SKM-1 treated with dmso at 0.1 percent for 144 hours (cell line): ENCODE data around the gene NIPAL1.

Source experiments
- DNase-seq: peaks from one replicate; lab custom pipeline; 2025; ENCODE audit not compliant: unreplicated experiment; lab: John Stamatoyannopoulos, UW

NIPAL1 gene

DNA sequence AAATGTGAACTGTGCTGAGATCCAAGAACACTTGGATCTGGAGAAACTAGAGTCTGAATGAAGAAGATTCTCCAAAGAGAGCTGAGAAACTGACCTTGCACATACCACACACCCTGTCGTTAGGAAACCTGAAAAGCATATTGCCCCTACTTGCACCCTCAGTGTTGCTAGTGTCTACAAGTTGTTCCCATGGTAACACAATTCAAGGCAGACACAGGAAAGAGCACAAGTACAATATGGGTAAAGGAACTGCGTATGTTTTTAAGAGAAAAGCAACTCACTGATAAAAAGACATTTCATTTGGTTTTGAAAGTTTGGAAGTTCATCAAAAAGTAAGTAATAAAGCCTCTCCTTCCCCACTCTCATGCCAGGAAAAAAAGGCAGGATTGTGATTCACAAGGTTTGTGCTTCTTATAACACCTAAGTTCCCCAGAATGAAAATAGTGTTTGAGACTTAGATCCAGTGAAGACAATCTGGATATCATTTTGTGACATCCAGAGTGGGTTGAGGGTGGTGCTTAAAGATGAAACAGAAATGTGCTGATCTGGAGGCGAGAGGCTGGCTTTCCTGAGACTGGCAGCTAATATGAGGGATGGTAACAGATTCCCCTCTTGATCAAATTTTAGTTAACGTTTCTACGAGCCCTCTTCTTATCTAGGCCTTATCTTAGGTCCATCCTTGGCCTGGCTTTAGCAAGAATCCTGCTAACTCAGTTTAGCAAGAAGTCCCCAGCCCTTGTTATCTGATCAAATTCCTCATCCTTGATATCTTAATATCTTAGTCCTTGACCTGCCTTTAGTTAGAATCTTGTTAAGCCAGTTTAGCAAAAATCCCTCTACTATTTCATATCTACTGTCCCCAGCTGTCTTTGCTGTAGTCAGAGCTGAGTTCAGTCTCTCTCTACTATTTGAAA, 42.3 kb downstream of the NIPAL1 start:
- no peak for DNase-seq

DNA sequence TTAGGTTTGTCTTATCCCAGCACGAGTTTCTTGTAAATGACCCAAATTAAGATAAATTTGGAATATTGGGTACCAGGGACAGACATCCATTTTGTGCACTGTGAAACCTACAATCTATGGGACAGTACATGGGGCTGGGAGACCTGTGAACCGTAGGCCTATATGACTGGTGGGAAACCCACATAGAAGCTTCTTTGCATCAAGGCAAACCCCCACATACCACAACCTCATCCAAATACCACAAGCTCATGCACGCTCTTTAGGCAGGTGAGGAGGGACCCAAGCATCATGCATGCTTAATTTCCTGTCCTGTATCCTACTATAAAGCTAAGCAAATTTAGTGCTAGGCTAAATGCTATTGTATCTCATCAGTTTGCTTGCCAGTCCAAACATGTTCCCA, 47.8 kb downstream of the NIPAL1 start:
- DNase-seq: no peak

DNA sequence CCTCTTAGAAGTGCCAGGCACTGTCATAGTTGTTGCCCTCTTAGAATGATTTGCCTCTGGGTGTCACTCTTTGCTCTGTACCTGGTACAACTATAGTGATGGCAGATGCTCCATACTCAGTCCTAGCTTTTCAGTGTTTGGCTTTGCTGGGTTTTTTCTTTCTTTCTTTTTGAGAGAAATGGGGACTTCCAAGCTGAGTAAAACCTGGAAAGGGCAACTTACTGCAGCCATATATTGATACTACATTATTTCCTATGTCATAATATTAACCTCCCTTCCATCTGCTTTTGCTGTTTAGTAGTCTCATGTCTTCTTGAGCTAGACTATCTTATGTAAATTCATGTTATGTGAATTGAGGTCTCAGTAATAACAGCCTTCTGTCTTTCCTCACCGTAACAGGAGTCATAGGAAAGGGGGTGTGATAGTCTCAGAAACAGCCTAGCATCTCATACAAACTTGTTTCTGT, 49.0 kb downstream of the NIPAL1 start:
- DNase-seq: no peak

DNA sequence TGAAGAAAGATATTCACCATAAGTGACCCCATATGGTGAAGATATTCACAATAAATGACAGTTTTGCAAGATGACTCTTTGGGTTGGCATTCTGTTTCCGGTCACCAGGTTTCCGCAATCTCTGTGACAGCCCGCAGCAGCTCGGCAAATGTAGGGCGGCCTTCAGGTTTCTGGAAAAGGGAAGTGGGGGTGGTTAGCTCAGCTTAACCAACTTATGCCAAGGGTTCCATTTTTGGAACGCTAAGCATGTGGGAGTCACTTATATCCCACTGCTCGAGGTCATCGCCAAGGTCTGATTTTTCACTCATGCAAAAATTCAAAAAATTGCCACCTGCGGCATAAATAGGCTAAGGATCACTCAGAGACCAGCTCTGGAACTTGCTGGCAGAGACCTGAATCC, 51.0 kb downstream of the NIPAL1 start:
- DNase-seq: no peak

DNA sequence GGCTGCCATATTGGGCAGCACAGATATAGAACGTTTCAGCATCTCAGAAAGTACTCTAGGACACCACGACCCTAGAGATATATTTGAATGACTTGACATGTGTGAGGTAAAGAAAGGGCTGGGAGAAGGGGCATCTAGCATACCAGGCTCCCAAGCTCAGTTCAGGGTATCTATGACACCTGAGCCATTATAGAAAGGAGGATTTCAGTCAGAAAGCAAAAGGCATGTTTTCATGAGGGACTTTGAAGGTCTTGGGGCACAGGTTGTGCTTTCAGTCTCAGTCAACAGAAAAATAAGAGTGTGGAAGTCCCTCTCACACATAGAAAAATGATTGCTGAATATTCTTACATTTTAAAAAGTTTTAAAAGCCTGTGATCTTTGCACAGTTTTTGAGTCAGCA, 51.6 kb downstream of the NIPAL1 start:
- no peak for DNase-seq

DNA sequence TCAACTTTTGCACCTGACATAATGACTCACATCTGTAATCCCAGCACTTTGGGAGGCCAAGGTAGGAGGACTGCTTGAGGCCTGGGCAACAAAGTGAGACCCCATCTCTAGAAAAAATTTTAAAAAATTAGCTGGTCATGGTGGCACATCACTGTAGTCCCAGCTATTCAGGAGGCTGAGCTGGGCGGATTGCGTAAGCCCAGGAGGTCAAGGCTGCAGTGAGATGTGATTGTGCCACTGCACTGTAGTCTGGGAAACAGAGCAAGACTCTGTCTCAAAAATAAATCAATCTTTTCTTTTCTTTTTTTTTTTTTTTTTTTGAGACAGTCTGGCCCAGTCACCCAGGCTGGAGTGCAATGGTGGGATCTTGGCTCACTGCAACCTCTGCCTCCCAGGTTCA, 52.5 kb downstream of the NIPAL1 start:
- no peak for DNase-seq

DNA sequence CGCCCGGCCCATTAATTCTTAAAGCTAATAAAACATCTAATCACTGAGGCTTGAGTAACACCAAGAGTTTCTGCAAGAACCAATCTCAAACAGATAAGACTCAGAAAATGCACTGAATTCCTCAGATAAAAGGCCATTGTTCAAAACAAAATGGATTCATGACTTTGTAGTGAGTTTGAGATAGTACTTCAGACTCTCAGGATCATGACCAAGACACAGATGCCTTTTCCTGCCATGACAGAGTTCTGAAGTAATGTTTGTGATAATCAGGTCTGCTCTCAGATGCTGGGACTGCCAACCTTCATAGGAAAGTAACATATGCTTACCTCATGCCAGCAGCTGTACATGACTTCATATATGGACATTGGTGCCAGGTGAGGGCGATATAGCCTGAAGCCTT, 54.6 kb downstream of the NIPAL1 start:
- no peak for DNase-seq

DNA sequence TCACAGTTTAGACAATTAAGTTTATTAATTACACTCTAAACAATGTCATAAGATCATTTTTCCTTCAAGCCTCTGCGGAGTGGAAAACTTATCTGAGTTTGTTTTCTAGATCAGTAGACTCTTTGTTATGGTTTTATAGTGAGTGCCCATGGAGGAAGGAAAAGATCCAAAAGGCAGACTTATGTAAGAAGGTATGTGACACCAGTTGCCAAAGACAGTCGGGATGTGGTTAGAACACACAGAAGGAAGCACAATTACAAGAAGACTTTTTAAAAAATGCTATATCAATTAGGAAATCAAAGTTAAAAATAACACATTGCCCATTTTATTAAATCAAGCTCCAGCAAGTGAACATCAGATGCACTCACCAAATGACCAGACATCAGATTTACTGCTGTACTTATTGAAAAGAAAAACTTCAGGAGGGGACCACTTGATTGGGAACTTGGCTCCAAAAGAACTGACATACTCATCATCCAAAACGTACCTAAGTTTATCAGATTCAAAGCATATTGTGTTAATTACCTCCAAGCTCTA, 57.1 kb downstream of the NIPAL1 start:
- DNase-seq: no peak

DNA sequence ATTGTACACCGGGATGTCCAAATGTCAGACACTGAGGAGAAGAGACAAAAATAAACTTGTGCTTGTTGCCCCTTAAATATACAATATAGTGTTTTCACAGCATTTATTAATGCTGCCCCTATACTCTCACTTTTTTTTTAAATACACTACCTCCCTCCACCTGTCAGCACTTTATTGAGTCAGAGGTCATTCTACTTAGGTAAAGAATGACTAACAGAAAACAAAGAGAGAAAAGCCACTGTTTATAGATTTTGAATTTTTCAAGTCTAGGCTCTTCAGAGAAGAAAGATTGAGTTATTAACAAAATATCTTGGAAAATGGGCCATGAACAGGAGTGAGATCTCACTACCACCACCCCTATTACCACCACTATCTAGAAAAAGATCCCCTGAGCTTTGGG, 58.1 kb downstream of the NIPAL1 start:
- no peak for DNase-seq

DNA sequence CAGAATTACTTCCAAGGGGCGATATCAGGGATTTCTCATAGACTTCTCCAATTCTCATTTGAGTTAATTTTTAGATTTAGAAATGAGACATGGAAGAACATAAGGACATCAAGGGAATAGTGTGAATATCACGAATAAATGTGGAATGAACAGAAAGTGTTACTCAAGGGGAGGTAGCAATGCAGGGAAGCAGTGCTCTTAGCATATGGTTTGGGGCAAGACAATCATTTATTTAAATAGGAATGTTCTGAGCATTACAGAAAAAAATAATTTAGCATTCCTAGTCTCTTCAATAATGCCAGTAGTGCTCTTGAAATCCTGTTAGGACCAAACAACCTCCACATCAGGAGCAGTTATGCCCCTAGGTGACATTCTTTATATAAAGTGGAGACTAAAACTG, 61.9 kb downstream of the NIPAL1 start:
- DNase-seq: no peak

DNA sequence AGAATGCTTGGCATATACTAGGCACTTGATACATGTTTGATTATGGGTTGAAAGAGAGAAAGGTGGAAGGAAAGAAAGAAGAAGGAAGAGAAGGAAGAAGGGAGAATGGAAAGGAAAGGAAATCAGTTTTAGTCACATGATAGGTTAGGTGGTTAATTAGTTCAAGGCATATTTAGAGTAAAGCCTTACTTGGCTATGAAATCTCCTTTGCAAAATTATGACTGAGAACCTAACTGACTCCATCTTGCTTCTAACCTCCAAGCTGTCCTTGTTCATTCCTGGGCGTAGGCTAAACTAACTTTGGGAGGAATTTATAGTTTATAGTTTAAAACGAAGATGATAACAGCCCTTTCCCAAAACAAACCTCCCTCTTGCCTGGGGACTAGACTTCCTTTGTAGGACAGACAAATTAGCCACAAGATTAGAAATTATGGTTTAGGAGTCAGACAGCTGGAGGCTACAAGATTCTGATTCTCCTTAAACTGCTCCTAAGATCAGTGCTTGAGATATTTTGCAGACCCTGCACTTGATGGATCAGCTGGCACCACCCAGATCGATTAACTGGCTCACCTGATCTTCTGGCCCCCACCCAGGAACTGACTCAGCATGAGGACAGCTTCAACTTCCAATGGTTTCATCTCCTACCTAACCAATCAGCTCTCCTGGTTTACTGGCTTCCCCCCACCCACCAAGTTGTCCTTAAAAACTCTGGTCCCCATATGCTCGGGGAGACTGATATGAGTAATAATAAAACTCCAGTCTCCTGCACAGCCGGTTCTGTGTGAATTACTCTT, 62.5 kb downstream of the NIPAL1 start:
- DNase-seq: no peak

DNA sequence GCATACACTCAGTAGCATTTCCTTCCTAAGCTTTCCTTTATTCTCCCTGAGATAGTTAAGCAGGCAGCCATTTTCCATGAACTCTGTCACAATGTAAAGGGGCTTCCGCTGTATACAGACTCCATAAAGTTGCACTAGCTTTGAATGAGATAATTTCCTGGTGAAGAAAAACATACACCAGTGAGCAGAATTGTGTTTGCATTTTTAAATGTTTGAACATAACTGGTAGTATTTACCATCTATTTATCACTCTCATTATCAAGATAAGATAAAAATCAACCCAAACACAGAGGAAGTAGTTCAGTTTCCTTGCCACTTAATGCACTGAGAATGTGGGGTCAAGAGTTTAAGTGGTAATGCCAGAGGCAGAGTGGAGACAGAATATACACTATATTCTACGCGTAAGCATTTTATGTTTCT, 63.4 kb downstream of the NIPAL1 start:
- no peak for DNase-seq

DNA sequence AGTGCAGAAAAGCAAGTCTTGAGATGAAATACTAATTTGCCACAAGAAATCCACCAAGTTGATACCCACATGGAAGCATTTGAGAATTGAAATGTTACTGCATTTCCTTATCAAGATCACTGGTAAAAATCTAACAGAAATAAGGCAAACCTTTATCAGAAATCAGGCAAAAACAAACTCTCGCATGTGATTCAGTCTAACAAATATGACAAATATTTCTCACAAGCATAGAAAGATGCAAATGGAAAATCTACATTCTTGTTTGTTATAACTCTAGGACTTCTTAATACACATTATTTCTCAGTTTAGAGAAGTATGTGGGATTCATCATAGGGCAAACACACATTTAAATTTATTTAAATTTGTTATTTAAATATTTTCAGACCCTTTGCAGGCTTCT, 64.6 kb downstream of the NIPAL1 start:
- no peak for DNase-seq

DNA sequence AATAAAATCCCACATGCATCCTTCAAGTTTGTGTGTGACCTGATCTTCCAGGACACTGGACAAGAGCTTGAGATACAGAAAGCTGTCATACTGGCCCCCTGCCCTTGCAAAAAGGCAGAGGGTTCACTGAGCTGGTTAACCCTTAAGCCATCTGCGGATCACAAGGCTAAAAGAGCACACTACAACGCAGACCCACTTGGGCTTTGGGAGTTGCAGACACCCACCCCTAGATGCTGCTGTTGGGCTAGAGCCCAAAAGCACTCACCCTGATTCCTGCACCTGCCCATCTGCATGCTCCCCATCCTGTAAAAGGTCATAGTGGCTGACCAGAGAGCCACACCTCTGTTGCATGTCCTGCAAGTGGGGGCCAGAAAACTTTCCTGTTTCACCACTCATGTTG, 66.4 kb downstream of the NIPAL1 start:
- no peak for DNase-seq

DNA sequence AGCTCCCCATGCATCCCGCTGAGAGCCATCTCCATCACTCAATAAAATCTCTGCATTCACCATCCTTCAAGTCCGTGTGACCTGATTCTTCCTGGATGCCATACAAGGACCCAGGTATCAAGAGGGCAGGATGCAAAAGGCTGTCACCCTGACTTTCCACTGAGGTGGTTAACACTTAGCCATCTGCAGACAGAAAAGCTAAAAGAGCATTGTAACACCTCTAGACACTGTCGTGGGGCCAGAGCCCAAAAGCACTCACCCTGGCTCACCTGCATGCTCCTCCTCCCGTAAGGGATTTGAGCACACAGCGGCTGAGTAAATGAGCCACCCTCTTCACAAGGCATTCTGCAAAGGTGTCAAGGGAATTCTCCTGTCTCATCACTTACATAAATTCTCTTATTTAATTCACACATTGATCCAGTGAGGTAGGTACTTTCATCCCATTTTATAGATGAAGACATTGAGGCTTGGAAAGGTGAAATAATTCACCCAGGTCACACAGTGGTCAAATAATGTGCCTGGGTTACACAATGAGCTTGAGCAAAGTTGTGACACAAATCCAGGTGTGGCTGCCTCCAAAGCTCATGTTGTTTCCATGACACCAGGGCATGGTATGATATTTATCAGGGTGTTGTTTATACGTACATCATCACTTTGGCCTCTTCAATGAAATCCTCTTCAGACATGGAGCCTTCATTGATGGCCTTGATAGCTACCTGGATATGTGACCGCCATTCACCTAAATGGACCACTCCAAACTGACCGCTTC, 69.4 kb downstream of the NIPAL1 start:
- DNase-seq: no peak
